Measurements from ENCODE around the gene NOTUM.
A peak's percentile ranks its signal among the peaks of the same experiment; 100 is the strongest.

The NOTUM gene

GRCh38 chr17:81976332-81977210 lies 15.6 kb upstream of the NOTUM start:
- peak; percentile 44 to 64 for DNase-seq

GRCh38 chr17:81973432-81973831 lies 12.4 kb upstream of the NOTUM start:
- DNase-seq = no peak

- no peak for DNase-seq
These were observed 8.1 kb upstream of the NOTUM start for GRCh38 chr17:81968850-81969812.

- no peak for DNase-seq
These were observed 7.4 kb upstream of the NOTUM start for GRCh38 chr17:81968396-81968745.

- DNase-seq = peak; percentile 41 to 78
These were observed 6.8 kb upstream of the NOTUM start for GRCh38 chr17:81967533-81968395.

GRCh38 chr17:81967244-81967532 lies 6.2 kb upstream of the NOTUM start:
- no peak for DNase-seq

- DNase-seq = peak in 1 of 2 experiments; percentile 58
These were observed 5.6 kb upstream of the NOTUM start for GRCh38 chr17:81966343-81967243.

- DNase-seq = no peak
These were observed 3.3 kb upstream of the NOTUM start for GRCh38 chr17:81964081-81964849.

GRCh38 chr17:81962499-81963441 lies 1.8 kb upstream of the NOTUM start:
- peak in 1 of 2 experiments; percentile 24 for DNase-seq

GRCh38 chr17:81961521-81962498 lies 823 bp upstream of the NOTUM start:
- DNase-seq = no peak

- DNase-seq = peak in 1 of 2 experiments; percentile 46
These were observed 643 bp downstream of the NOTUM start for GRCh38 chr17:81960130-81960958.

GRCh38 chr17:81959362-81960129 lies 1.4 kb downstream of the NOTUM start:
- peak in 1 of 2 experiments; percentile 76 for DNase-seq

- DNase-seq = no peak
These were observed 2.2 kb downstream of the NOTUM start for GRCh38 chr17:81958633-81959342.

- DNase-seq = no peak
These were observed 3.1 kb downstream of the NOTUM start for GRCh38 chr17:81957691-81958432.

All from NCI-H526 (cell line).